SKM-1 (cell line): ENCODE data around the gene FNTB.

Experiments
- DNase-seq: peaks from one replicate; lab custom pipeline; 2025; ENCODE audit not compliant: unreplicated experiment; lab: John Stamatoyannopoulos, UW

Gene FNTB, protein sequence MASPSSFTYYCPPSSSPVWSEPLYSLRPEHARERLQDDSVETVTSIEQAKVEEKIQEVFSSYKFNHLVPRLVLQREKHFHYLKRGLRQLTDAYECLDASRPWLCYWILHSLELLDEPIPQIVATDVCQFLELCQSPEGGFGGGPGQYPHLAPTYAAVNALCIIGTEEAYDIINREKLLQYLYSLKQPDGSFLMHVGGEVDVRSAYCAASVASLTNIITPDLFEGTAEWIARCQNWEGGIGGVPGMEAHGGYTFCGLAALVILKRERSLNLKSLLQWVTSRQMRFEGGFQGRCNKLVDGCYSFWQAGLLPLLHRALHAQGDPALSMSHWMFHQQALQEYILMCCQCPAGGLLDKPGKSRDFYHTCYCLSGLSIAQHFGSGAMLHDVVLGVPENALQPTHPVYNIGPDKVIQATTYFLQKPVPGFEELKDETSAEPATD

DNA sequence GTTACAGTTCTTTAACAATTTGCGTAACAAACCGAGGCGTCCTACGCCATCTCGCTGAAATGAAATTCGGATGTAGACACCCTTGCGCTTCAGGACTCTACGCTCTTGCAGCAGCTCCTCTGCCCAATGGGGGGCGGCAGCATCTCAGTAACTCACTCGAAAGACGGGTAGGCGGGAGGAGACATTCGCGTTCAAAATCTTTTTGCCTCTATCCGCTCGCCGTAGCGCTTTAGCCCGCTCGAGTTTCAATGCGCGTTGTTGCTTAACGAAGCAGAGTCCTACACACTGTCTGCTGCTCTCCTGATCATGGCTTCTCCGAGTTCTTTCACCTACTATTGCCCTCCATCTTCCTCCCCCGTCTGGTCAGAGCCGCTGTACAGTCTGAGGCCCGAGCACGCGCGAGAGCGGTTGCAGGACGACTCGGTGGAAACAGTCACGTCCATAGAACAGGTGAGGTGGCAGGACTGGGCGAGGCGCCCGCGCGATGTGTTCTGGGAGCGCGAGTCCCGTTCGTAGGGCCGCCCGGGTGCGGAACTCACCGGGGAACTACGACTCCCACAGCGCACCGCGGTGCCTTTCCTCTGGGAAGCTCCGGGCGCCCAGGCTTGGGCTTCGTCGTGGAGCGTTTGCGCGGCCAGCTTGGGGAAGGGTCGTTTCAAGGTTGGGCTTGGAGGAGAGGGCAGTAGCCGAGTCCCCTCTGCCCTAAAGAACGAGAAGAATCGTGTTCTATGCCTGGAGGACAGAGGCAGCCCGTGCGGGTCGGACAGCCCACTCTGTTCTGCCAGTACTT is at the start of gene FNTB:
Gene FNTB (plus strand): TSS at position 248 of the 790 bp plus-strand sequence. CDS start 59 bp downstream, at position 307.
- DNase-seq: peak; percentile 86

DNA sequence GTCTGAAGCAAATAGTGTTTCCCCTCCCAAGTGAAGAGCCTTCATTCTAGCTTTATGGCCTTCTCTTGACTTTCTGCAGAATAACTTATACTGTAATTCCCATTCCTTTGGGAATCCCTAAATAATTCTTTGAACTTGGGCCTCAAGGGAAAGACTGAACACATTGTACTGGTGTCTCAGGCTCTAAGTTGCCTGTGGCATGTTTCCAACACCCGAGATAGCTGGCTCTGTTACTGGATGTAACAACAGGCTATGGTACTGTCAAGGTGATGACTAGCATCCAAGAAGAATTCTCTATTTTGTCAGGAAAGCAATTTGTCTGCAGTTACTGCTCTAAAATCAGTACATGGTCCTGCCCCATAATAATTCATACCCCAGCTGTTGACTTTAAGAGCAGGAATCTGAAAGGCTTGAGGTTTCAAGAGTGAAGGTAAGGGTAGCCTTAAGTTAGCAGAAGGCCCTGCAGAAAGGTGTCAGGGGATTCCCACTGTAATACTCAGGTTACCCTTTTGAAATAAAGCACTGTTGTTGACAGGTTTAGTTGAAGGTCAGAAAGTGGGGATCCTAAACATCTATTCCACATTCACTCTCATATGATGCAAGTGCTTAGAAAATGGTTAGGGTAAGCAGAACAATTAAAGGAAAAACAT is 49.4 kb upstream of the FNTB start:
- no peak for DNase-seq

DNA sequence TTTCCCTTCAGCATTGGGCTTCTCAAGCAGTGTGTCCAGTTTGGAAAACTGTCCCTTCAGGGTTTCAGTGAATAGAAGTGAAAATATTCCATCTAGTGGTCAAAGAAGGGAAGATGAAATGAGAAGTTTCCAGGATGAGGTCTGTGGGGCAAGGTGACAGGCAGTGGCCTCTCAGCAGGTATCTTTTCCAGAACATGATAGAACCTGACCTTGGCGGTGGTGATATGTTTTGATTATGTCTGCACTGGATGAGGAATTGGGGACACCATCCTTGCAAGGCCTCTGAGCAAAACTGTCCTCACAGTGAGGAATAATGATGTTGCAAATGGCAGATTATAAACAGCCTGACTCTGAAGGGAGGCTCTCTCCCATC is 48.9 kb upstream of the FNTB start:
- DNase-seq: no peak

DNA sequence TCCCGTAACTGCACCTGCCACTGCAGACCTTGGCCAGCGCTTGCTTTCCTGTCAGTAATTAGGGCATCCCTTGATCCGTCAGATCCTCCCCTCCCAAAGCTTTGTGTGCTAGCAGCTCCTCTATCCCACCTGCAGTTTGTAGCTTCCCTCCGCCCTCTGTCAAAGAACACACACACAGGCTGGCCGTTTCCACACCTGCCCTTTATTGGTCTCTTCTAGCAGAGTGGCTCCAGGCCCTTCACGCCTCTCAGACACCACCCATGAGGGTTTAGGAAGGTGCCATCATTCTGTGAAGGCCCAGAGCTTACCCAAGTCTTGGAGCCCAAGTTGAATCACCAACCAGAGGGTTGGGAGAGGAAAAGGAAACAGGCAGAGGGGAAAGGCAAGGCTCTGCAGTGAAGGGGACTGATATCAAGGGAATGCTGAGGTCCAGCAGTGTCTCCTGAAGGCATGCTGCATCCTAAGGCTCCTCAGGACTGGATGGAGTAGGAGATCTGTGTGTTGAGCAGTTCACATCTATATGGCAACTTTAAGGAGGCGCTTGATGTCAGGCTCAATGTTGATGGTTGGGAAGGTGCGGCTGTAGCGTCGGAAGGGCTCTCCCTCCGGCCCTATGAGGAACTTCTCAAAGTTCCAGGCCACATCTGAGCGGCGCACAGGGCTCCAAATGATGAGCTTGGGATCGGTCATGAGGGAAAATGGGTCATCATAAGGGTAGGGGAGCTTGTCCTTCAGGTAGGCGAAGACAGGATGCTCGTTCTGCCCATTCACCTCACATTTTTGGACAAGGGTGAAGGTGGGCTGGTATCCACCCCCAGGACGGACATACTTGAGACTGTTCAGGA is 47.5 kb upstream of the FNTB start:
- DNase-seq: no peak

DNA sequence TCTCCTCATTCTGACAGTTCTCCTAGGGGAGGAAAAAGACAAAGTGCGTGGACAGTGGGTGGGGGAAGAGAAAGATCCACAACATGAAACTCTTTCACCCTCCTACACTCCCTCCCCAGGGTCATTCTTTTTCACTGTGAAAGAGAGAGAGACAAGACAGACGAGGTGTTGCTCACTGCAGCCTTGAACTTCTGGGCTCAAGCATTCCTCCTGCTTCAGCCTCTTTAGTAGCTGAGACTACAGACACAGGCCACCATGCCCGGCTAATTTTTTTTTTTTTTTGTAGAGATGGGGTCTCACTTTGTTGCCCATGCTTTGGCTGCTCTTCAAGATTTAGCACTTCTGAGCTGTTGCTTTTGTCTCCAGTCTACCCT is 46.9 kb upstream of the FNTB start:
- no peak for DNase-seq

DNA sequence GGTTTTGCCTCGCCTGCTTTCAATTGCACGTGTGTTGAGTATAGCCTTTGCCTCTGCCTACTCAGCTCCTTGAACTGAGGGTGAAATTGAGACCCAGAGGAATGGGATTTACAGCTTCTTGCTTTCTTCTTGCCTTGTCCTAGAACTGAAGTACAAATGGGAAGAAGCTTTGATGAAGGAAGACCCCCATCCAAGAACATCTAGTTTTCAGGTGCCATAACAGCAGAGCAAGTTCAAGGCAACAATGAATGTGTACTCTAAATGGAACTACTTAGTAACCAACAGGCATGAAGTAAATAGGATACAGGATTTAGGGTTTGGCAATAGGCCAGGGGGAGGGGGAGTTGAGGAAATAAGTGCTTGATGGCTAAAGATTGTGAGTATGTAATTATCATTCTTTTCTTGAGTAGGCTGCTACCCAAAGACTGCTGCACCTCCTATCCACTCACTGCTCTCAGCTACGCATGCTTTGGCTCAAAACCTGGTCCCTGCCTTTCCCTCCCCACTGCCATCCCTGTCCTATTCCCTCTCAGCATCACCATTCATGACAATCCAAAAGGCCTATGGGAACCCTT is 46.3 kb upstream of the FNTB start:
- no peak for DNase-seq

DNA sequence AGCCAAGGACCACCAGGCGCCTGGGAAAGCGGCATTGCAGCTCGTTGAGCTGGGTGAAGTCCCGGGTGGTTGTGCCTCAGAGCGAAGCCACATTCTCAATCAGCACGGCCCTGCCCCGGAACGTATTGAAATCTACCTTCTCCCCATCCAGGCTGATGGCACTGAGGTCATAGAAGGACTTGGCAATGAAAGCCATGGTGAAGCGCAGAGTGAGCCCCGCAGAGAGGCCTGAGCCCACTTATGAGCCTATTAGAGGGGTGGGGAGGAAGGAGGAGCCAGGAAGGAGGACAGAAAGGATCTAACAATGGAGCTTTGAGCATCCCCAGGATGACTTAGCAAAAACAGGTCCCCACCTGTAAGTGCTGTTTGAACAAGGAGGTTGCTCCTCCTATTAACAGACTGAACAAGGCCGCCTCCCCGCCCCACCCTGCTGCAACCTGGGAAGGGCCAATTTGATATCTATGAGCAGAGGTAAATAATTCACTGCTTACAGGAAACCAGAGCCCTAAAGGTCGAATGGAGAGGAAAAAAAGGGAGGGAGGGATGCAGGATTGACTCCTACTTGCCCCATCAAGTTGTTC is 44.1 kb upstream of the FNTB start, which contains the start of gene GPX2:
Gene GPX2 (minus strand): TSS at position 215 of the 581 bp plus-strand sequence. CDS start 19 bp downstream, at position 196.
- no peak for DNase-seq

DNA sequence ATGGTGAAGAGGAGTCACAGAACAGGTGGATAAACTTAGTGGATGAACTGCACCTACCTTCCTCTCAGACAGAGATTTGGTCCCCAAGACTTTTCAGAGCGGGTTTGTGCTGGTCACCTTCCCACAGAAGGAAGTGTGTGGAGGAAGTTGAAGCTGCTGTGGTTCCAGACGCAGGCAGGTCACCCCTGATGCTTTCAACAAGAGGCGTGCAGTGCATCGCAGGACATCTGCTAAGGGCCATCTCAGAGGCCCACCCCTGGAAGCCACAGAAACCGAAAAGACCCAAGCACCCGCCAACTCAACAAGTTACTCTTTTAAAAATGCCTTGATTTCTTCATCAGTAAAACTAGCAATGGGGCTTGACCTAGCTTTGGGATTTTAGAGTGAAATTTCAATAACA is 43.1 kb upstream of the FNTB start:
- DNase-seq: no peak

DNA sequence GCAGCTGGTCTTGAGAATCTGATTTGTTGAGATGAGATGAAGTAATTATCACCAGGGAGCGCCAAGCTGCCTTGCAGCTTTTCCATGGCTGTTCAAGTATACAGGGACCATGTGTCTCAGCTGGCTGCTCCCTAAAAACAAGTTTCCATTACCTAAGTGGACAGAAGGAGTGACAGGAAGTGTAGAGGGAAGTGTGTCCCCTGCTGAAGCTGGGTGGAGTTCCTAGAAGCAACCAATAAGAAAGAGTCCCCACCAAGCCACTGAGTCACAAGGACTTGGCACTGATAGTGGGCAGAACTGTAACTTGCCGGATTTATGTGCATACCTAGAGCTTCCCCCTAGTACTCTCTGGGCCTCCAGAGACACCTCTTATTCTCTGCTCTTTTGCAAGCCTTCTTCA is 42.7 kb upstream of the FNTB start:
- no peak for DNase-seq

DNA sequence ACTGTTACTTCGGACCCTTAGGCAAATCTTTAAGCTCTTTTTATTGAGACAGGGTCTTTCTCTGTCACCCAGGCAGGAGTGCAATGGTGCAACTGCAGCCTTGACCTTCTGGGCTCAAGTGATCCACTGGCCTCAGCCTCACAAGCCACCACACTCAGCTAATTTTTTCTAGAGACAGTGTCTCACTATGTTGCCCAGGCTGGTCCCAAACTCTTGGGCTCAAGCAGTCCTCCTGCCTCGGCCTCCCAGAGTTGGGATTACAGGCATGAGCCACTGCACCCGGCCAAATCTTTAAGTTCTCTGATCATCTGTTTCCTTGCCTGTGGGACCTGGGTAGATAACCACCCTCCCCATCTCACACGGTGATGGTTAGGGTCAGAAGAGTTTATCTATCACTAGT is 41.8 kb upstream of the FNTB start:
- DNase-seq: no peak

DNA sequence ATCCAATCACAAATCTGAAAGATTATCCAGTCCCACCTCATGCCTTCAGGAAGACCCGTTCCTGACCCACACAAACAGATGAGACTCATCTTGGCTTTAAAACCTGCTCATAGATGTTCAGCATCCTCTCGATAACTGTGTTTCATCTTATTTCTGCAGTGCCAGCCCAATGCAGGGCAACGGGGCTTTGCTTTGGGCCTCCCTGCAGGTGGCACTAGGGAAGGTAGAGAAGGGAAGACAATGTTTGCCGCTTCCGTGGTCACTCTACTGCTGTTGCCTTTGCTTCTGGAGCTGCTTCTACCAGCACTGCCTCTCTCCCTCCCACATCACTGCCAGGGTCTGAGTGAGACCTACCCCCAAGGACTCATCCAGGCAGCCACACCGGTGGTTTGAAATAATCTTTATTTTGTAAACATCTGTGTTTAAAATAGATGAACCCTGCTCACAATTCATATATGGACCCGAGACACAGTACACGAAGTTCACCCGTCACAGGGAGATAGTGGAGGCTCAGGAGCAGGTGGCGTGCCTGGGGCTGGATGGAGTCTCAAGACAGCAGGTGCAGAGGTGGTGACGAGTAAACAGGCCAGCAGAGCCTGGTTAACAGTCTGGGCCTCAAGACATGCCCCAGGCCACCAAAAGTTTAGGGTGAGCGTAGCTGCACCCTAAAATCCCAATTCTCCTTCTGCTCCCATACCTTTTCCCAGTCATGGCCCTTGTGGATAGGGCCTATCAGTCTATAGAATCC is 41.1 kb upstream of the FNTB start:
- no peak for DNase-seq

DNA sequence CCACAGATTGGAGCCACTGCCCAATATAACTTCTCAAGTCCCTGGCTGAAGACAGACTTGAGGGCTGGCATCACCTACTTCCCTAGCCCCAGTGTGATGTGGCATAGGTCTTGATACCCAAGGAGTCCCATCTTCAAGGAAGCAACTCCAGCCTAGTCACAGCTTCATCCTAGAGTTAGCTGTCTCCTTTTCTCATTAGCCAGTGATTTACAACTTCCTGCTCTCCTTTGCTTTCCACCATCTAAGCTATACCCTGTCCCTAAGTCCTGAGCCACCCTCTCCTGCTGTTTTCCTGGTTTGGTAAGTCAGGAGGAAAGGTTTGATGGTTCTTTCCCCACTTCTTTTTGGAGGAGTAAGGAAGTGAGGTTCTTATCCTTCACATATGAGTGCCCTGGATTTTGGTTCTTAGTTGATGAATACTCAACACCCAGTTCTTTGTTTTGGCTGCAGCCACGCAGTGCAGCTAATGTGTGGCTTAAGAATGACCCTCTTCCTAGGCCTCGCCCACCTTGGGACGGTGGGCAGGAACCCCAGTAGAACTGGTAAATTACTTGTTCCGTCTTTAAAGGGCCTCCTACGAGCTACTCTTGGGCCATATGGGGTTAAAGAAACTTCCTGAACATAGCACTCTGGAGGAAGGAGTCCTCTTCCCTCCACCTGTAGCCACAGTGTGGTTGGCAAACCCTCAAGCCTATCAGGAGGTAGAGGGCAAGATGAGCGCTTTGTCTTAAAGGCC is 40.2 kb upstream of the FNTB start:
- no peak for DNase-seq

DNA sequence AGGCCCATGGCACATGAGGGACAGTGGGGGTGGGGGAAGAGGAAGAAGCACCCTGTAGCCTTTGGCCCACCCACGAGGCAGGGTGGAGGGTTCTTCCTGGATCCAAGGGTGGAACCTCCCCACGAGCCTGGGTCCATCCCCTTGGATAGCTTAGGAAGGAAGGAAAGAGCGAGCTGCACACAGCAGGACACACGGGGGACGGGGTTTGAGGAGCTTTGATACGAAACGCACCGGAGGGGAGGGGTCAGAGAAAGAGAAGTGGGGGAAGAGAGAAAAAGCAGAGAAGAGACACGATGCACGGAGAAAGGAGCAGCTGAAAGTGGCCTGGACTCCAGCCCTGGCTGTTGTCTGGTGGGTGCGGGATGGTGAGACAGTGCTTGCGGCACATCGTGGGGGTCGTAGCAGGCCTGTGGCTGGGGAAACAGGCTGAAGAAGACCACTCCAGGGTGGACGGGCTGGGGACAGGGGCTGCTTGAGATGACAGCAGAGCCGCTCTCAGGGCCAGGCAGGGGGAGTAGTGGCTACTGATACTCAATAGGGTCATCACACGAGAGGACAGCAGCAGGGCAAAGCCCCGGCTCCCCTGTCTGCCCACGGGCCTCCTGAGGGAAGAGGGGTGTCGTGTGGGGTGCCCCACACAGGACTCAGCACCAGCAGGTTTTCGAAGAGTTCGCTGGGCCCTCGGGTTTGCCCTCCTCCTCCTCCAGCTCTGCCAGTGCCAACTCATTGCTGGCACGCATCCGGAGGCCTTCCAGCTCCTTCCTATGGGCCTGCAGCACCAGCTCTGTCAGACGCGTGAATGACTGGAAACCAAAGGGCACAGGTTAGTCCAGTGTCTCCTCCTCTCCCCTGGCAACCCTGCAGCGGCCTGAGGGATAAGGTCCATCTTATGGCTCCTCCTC is 38.7 kb upstream of the FNTB start:
- DNase-seq: no peak

DNA sequence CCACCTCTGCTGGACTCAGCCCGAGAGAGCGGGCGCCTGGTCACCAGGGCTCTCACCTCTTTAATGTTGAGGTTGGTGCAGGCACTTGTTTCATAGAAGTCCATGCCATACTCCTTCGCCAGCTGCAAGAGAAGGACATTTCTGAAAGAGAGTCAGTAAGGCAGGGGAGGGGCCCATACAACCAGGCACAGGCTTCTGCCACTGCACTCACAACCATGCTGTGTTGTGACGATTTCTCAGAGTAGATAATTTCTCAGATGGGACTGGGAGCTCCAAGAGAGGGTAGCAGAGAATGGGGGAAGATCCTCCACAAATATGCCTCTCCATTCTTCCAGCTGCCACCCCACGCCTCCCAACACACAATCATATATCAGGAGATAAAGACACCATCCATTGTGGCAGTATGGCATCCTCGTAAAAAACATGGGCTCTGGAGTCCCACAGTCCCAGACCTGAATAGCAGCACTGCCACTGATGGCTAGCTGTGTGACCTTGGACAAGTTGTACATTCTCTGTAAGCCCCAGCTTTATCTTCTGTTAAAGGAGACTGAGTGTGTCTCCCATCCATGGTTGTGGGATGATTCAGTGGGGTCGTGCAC is 38.0 kb upstream of the FNTB start:
- DNase-seq: no peak

DNA sequence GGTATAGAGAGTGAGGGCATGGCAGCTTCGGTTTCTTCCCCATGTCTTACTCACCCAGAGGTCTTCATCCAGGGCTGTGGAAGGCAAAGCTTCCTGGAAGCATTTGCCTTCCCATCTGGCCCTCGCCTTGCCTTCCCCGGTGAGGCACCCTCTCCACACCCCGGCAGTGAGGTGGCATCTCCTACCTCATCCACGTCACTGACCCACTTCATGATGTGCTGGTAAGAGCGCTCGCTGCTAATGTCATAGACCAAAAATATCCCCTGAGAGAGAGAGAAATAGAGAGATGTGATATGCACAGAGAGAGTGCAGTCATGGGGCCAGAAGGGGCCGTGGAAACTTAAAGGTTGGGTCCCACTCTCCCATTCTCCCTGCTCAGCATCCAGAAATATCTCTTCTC is 35.8 kb upstream of the FNTB start:
- DNase-seq: no peak

DNA sequence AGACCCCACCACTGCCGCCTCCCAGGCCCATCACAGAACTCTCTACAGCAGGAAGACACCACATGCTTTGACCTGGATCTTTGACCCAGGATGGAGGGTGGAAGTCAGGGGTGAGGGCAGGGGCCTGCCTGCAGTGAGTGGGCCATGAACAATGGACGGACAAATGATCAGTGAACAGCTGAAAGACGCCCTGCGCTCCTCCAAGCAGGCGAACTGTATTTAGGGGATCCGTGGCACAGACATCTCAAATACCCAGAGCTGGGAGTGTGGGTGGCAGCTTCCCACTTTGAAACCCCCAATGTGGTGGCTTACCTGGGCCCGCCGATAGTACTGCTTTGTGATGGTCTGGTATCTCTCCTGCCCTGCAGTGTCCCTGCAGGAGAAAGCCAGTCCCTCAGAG is 35.4 kb upstream of the FNTB start:
- DNase-seq: no peak

DNA sequence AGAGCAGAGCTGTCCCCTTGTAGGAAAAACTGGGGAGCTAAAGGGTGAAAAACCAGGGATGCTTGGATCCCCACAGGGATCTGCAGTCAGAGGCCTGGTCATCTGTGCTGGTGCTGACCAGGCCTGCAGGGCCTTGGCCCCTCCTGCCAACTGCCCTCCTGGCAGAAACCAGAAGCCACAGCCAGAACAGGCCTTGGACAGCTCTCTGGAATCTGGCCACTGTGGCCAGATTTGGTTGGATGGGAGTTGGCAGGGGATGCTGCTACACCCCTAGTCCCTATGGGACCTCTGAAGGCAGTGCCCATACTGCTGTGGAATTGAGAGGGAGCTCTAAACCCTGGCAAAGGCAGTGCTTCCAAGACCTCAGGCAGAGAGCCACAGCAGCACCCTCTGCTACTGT is 35.0 kb upstream of the FNTB start:
- no peak for DNase-seq
